Measurements from ENCODE around the gene IRF3.
A peak's percentile ranks its signal among the peaks of the same experiment; 100 is the strongest.

IRF3 gene

GRCh38 chr19:49665351-49666119 lies at the start of gene IRF3, which contains the start of gene BCL2L12:
Gene IRF3 (minus strand): TSS chr19:49665857. CDS start chr19:49664838, 1,019 bp downstream.
Gene BCL2L12 (plus strand): TSS chr19:49665933. CDS start chr19:49666693, 760 bp downstream.
- peak; percentile 37 to 66 for DNase-seq

- DNase-seq, result no peak
These were observed 47.7 kb upstream of the IRF3 start for GRCh38 chr19:49713236-49713845.

GRCh38 chr19:49712397-49712859 lies 46.8 kb upstream of the IRF3 start:
- DNase-seq, result no peak

GRCh38 chr19:49710372-49710951 lies 44.8 kb upstream of the IRF3 start:
- no peak for DNase-seq

- no peak for DNase-seq
These were observed 40.3 kb upstream of the IRF3 start for GRCh38 chr19:49705919-49706318.

GRCh38 chr19:49704888-49705642 lies 39.4 kb upstream of the IRF3 start:
- DNase-seq, result no peak

- no peak for DNase-seq
These were observed 35.7 kb upstream of the IRF3 start for GRCh38 chr19:49701271-49701786.

- no peak for DNase-seq
These were observed 34.9 kb upstream of the IRF3 start for GRCh38 chr19:49700563-49700962.

GRCh38 chr19:49699364-49699763 lies 33.7 kb upstream of the IRF3 start:
- DNase-seq, result no peak

- DNase-seq, result no peak
These were observed 31.2 kb upstream of the IRF3 start for GRCh38 chr19:49696865-49697264.

- DNase-seq, result no peak
These were observed 30.5 kb upstream of the IRF3 start for GRCh38 chr19:49696115-49696514.

GRCh38 chr19:49692147-49692506 lies 26.5 kb upstream of the IRF3 start:
- peak in 1 of 2 experiments; percentile 20 for DNase-seq

- DNase-seq, result no peak
These were observed 25.8 kb upstream of the IRF3 start for GRCh38 chr19:49691243-49692146.

- peak; percentile 84 to 88 for DNase-seq
These were observed 25.1 kb upstream of the IRF3 start, which contains the start of gene CPT1C for GRCh38 chr19:49690656-49691242. Gene CPT1C (plus strand): TSS chr19:49691116. CDS start chr19:49692253, 1,137 bp downstream.

- no peak for DNase-seq
These were observed 24.5 kb upstream of the IRF3 start for GRCh38 chr19:49690079-49690655.

- DNase-seq, result peak in 1 of 2 experiments; percentile 51
These were observed 23.7 kb upstream of the IRF3 start, which contains the start of gene ADM5 for GRCh38 chr19:49689133-49690078. Gene ADM5 (plus strand): TSS chr19:49689594. CDS start chr19:49689838, 244 bp downstream.

- no peak for DNase-seq
These were observed 23.0 kb upstream of the IRF3 start for GRCh38 chr19:49688531-49689132.

- DNase-seq, result no peak
These were observed 22.1 kb upstream of the IRF3 start for GRCh38 chr19:49687566-49688316.

Data from cerebellar nuclear complex (tissue), 1 donor.